Measurements from ENCODE around the gene GOLGA8Q. TPM values are rescaled to one million over a fixed set of nuclear protein-coding genes. Genes with fewer than 3 reads are reported as not detected.

Gene GOLGA8Q
- 1.9 and 2.2 TPM in 2 replicates for total RNA-seq

GRCh38 chr15:30551750-30552149 is at the start of gene GOLGA8Q:
TSS of gene GOLGA8Q (plus strand) at chr15:30552050. CDS start at chr15:30552078, 28 bp downstream.

GRCh38 chr15:30603796-30604195 is 51.9 kb downstream of the GOLGA8Q start, which contains the start of gene GOLGA8H:
TSS of gene GOLGA8H (plus strand) at chr15:30604028. CDS start at chr15:30604126, 98 bp downstream.

Other genes with a start within 250 kb of the GOLGA8Q start
- gene CHRFAM7A, start 158.5 kb upstream of the GOLGA8Q start, total RNA-seq, result 1.00 and 1.4 TPM in 2 replicates
- gene GOLGA8R, start 137.8 kb upstream of the GOLGA8Q start, total RNA-seq, result 1.9 and 4.6 TPM in 2 replicates
- gene GOLGA8H, start 52.0 kb downstream of the GOLGA8Q start, total RNA-seq, result 0.12 and 0.33 TPM in 2 replicates